ENCODE measurements around the gene RHOH.
"Not testable (repeated sequence)": the region's sequence is repeated elsewhere in the genome, so short reads cannot be mapped to it uniquely, and the experiment has no call there.

The RHOH gene, protein sequence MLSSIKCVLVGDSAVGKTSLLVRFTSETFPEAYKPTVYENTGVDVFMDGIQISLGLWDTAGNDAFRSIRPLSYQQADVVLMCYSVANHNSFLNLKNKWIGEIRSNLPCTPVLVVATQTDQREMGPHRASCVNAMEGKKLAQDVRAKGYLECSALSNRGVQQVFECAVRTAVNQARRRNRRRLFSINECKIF

DNA sequence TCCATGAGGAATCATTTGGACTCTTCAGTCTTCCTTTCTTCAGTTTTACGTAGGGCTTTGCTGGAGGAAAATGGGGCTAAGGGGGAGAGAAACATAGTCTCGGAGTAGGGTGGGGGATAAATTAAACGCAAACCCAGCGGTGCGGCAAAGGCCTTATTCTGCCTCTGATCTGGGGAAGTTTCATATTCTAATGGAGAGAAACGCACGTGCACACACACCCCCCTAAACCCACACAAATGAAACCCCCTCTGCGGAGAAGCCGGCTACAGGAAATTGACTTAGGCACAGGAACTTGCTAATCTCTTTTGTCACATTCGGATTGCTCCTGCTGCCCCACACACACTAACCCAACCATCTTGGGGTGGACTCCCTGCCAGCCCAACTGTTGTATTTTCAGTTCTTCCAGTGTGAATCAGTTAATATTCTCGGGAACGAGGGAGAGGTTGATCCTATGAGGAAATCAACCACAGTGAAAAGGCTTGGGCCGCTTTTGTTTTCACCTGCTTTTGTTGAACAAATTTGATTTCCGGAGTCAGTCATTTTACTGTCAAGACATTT is at the start of gene RHOH:
TSS of gene RHOH (plus strand) at position 308 of the 558 bp plus-strand sequence. CDS start 46,356 bp downstream, outside the sequence.
- DNase-seq = peak; percentile 7

DNA sequence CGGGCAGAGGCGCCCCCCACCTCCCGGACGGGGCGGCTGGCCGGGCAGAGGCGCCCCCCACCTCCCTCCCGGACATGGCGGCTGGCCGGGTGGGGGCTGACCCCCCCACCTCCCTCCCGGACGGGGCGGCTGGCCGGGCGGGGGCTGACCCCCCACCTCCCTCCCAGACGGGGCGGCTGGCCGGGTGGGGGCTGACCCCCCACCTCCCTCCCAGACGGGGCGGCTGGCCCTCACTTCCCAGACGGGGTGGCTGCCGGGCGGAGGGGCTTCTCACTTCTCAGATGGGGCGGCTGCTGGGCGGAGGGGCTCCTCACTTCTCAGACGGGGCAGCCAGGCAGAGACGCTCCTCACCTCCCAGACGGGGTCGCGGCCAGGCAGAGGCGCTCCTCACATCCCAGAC is 49.3 kb upstream of the RHOH start:
- not testable (repeated sequence) for DNase-seq

DNA sequence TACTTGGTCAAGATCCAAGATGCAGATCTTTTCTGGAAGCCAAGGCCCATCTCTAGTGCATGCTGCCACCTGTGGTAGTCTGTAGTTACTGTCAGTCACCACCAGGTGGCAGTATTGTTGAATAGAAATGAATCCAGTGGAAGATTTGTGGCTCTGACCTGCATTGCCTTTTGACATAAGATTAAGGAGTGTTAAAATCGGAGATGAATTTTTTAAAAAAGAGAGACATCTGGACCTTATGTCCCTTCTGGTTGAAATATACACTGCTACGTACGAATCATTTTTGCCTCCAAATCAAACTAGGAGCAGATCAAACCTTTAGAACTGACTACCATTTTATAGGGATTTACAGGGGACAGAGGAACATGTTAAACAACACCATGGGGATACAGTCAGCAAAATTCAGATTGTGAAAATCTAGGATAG is 46.9 kb upstream of the RHOH start:
- DNase-seq = peak; percentile 32

DNA sequence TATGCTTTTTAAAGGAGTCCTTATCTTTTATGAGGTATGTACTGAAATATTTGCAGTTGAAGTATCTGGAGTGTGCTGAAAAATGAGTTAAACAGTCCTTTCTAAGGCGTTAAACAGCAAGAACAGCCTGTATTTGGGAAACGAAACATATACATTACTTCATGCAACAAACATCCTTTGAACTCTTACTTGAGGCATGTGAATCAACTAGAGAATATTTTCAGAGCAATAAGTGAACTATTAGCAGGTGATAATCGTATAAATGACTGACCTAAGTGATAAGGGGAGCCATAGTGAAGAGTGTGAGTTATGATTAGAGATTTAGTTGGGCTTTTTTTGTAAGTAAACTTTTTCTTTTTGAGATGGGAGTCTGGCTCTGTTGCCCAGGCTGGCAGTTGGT is 45.9 kb upstream of the RHOH start:
- DNase-seq = no peak

DNA sequence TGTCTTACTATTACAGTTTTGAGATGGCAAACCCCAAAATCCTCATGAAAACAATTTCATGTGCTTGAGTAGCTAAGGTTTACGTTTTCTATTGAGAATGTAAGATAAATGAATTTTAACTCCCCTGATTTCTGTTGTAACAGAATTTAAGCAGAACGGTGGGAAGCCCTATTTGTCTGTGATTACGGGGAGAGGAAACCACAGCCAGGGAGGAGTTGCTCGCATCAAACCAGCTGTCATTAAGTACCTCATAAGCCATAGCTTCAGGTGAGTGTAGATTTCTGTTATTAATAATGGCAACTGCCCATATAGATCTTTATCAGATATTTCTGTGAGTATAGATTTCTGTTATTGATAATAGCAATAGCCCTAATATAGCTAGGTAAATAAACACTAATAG is 44.2 kb upstream of the RHOH start:
- DNase-seq = no peak

DNA sequence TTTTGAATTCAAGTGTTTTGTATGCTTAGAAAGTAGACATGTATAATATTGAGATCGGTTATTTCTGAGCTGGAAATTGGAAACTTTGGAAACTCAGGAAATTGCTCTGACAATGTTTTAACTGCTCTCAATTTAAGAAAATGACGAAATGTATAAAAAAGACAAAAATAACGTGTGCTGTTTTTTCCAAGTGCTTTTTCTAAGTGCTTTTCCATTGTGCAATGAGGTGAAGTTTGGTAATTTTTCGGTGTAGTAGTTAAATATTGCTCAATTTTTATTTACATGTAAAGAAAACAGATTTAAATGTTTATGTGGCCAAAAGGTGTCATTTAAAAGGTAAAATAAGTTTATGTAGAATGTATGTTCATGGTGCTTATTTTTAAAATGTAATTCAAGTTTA is 39.4 kb upstream of the RHOH start:
- no peak for DNase-seq

DNA sequence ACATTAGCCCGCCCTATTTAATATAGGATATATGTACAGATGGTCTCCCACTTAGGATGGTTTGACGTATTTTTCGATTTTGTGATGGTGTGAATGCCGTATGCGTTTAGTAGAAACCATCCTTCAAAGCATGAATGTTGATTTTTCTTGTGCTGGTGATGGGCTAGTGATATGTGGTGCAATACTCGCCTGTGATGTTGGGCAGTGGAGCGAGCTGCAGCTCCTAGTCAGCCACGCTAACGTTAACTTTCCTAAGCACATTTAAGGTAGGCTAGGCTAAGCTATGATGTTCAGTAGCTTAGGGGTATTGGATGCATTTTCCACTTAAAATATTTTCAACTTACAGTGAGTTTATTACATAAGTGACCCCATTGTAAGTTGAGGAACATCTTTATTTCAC is 36.6 kb upstream of the RHOH start:
- no peak for DNase-seq

DNA sequence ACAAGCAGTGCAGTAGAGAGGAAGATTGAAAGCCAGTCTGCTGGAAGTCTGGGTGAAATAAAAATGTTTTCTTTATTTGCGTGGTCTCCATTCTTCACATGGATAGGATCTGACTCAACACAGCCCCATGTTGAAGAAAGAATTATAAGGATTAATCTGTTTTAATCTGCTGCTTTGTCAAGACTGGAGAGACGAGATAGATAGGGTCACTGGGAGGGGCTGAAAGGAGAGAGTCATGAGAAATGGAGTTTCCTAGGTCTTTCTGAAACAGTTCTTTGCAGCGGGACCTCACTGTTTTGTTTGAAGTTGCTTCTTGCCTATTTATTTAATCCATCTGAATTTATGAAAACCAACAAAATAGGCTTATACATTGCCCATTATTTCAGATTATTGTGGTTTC is 32.4 kb upstream of the RHOH start:
- DNase-seq = no peak

DNA sequence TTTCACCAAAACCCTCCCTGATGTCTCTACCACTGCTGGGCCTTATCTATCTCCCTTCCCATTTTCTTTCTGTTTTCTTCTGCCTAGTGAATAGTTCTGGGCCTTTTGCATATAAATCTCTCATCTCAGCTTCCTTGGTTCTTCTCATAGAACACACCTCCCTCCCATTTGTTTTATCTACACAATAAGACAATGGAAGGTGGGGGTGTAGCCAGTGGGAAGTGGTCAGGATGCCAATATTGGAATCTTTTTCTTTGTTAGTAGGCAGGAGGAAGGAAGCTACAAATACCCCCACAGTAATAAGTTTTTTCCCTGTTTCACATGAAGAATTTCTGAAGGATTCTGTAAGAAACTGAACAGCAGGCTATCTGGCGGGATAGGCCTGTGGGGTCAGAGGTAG is 30.9 kb upstream of the RHOH start:
- no peak for DNase-seq

DNA sequence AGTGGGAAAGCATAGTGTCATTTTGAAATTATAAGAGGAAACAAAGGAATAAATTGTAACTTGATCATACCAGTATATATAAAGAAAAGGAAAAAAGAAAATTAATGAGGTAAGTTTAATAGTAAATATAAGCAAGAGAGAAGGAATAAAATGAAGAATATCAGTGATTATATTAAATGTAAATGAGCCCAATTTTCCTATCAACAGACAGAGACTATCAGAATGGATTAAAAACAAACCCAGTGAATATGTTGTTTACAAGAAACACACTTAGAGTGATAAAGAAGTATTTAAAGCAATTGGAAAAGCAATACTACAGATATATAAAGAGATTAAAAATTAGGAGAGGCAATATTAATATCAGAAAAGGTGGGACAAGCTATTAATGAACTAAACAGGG is 28.8 kb upstream of the RHOH start:
- DNase-seq = no peak

DNA sequence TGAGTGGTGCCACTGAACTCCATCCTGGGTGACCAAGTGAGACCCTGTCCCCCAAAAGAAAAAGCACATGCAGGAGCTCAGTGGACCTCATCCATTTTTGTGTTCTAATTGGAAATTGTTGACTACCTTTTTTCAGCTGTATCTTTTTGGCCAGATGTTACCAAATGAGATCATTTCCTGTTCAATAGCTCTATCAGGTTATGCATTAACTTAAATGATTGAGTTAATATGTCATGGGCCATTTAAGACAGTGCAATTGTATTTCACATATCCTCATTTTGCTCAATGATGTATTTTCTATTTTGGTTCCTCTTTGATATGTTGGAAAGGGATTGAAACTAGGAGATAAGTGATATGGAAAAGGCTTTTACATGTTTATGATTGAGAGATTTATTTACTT is 26.2 kb upstream of the RHOH start:
- DNase-seq = no peak

DNA sequence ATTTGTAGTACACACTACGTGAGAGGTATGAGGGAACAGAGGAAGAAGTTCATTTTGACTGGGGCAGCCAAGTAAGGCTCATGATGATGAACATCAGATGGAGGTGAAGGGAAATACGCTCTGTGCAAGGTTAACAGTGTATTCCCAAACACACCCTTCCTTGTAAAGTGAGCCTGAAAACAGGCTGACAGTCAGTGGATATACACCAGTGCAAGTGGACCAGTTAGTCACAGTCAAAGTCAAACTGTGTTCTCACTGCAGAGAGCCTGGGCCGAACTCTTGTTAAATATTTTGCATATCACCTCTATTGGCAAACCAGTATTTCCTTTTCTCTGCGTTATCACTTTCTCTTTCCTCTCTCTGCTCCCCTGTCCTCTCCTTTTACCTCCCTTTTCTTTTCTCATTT is 23.4 kb upstream of the RHOH start:
- no peak for DNase-seq

DNA sequence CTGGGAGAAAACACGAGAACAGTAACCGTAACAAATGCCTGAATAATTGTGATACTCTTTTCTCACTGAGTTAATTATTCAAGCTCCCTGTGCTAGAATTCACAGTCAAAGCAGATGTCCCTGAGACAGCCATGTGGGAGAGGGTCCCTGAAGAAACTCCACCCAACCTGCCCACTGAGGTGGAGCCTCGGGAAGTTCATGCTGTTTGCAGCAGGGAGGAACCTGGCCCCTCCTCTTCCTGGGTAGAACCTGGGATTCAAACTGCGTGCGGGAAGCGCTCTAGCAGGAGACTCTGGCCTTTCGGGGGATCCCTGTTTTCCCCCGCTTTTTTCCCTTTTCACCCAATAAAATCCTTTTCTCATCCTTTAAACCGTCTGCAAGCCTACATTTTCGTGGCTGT is 20.2 kb upstream of the RHOH start:
- DNase-seq = no peak

DNA sequence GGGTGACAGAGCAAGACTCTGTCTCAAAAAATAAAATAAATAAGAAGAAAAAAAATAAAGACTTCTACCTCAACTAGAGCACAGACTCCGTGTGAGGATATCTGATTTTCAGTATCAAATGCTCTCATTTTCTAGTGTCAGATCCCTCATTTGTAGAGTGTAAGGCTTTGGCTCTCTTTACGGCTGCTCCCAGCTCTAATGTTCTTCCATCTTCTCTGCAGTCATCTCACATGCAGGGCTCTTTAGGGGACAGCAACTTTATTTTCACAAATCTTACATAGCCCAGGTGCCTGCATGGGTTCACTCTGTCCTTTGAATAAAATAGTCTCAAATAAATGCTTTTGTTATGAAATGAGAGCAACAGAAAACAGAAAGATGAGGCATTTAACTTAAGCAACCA is 19.2 kb upstream of the RHOH start:
- no peak for DNase-seq

DNA sequence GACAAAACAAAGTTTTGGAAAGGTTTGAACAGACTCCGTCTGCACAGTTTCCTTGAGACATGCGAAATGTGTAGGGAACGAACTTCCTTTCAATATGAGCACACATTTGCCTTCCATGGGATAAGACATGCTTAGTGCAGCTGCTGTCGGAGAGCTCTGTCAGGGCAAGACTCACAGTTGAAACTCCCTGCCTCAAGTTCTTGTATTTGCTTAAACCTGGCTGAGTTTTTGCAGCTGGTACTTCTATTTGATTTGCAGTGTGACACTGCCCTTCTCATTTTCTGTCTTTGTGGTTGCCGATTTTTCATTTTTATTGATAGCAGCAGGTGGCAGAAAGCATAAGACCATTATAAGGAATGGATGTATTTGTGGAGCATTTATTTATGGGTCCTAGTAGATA is 18.2 kb upstream of the RHOH start:
- DNase-seq = no peak

DNA sequence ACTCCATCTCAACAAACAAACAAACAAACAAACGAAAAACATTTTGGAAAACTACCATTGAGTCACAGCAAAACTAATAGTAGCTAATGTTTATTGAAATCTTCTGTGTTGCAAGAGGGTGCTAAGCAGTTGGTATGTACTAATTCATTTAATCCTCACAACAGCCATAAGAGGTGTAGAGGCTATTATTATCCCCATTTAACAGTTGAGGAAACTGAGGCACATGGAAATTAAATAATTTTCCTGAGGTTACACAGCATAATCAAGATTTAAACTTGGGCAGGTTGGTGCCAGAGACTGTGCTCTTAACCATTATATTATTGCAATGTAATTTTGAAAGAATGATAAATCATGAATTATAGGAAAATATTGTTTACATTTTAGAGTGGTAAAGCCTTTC is 17.5 kb upstream of the RHOH start:
- DNase-seq = no peak

DNA sequence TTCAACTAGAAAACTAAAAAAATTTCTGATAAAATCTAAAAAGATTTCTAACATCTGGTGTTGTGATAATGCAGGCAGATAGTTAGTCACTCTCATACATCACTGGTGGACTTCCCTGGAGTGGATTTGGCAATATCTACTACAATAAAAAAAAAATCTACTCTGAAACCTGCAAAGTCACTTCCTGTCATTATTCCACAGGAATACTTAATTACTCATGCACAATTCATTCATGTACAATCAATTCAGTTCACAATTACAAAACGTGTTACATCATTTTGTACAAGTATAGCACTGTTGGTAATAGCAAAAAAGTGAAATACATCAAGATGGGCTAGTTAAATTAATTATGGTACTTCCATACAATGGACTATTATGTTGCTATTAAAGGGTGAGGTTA is 16.5 kb upstream of the RHOH start:
- no peak for DNase-seq

DNA sequence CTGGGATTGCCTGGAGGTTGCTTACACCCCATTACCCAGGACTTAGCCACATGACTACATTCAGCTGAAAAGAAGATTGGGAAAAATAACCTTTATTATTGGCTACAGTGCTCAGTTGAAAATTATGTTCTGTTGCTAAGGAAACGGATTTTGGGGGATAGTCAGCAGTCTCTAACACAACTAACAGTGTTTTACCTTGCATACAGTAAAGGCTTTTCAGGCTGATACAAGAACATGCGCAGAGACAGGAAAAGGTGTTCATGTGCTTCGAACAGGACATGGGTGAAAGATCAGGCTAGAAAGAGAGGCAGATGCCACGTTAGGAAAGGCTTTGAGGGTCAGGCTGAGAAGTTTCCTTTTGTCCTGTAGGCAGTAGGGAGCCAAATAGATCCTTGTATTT is 14.8 kb upstream of the RHOH start:
- DNase-seq = no peak

DNA sequence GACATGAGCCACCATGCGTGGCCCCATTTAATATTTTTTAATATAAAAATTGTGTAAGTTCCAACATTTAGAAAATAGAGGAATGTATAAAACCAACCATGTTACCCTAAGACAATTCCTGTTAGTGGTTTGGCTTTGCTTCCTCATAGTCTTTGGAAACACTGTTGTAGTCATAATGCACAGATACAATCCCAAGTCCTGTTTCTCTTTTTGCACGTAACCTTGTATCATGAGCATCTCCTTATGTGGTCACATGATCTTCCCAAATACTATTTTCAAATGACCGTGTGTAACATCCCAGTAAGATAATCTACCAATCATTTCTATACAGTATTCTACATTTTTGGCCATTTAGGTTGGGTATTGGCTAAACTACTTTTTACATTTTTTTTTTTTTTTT is 13.9 kb upstream of the RHOH start:
- no peak for DNase-seq

DNA sequence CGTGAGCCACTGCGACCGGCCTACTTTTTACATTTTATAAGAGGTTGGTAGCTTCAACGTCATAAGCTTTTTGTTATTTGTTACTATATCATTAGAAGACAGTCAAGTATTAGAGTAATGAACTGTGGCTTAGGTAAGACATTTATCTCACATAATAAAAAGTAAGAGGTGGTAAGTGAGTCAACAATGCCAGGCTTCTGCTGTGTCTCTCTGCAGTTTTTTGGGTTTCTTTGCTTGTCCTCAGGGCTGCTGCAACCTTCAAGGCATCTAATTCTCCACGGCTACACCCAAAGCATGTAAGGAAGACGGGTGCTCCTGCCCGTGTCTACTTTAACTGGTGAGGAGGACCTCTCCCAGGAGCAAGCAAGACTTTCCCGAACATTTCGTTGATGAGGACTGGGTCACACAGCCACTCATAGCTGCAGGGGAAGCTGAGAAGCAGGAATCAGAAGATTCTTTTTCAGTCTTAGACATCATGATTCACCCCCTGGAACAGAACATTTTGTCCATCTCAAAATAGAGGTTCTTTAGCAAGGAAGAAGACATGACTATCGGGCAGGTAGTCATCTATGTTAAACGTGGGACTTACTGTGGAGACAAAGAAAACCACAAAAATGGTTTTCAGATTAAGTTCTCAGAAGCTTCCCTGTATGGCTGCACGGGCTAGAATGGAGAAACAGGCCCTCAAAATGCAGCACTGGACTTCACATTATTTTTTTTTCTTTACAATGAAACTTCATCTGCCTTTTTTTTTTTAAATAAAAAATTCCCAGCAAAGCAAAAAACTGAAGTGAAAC is 13.0 kb upstream of the RHOH start:
- no peak for DNase-seq

DNA sequence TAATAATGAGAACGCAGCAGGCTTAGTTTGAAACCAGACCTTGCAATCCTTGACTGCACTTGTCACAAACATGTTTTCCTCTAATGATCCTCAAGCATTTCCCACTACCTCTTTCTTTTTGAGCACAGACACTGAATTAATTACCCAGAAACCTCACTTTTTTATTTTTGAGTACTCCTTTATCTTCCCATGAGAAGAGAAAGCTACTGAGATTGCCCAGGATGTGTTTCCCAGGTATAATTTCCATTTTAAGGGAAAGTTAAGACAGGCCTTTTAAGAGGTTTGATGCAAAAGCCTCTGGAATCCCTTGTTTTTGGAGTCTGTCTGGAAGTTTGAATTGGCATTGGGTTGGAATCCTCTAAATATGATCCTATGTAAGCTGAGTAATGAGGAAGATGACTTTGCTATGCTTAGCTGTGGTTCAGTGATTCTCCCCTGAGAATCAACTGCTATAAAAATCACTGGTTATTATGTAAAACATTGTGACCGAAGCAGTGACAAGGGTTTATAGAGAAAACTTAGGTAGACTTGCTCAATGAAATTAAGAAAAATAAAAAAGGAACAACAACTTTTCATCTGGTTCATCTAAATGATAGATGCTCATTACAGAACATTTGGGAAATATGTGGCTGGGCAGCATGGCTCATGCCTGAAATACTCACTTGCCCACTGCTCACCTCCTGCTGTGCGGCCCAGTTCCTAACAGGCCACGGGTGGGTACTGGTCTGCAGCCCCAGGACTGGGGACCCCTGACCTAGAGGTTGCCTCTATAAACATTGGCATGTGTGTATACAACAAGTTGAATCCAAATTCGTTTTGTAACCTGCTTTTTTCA is 10.8 kb upstream of the RHOH start:
- DNase-seq = no peak

DNA sequence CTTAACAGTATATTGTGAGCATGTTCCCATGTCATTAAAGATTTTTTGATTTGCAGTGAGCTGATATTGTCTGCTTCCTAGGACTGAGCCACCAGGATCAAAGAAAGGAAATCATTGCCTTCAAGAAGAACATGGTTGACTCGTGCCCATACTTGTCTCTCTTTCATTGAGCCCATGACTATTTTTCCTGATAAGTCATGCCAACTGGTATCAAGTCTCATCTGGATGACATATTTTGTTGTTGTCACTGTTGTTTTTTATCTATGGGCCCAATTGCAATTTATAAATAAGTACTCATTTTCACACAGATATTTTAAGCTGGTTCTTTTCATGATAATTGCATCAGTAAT is 10.2 kb upstream of the RHOH start:
- DNase-seq = no peak

DNA sequence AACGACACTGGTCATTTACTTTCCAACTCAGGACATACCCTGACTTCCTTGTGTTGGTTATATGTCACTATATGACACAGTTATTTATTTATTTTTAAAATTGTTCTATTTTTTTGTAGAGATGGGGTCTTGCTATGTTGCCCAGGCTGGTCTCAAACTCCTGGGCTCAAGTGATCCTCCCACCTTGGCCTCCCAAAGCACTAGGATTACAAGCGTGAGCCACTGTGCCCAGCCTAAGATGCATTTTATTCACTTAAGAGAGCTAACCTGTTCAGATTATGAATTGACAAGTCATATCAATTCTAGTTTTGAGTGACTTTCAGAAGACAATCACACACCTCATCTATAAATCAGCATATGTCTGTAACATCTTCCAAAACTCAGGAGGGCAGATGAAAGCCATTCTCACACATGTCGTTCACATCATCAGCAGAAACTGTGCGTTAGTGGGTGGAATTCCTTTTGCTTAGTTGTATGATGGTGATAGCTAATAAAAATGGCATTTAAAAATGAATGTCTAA is 9.4 kb upstream of the RHOH start:
- no peak for DNase-seq

DNA sequence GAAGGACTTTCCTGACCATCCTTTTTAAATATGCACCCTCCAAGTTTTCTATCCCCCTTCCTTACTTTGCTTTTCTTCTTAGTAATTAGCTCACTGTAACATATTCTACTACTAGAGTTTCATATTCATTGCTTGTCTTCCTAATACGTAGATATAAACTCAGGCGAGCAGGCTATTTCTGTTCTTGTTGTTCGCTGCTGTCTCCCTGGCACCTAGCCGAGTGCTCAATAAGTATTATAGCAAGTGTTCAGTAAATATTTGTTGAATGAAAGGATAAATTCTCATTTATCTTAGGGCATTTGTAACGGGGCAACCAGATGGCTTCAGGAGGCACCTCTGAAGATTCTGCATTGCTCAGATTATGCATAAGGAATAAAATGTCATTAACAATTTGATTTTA is 6.8 kb upstream of the RHOH start:
- DNase-seq = no peak

Measured in SIG-M5 (cell line).